Right cardiac atrium (tissue), 5 donors: ENCODE results near the gene PLD6. TPM values are rescaled to one million over a fixed set of nuclear protein-coding genes. Genes with fewer than 3 reads are reported as not detected.

Experiments
- ATAC-seq, 2 donors: fragments of 200-7000 bp; cut with Tn5 transposase; one replicate each; pipeline versions ENCODE4 v1.8.0 to v1.9.1; 2020; ENCODE audit warnings: moderate library complexity in 2 of 2, mild to moderate bottlenecking in 1 of 2
- DNase-seq, 3 donors: peaks; one replicate each; pipeline ENCODE4 v3.0.0-alpha.2; 2020
- H3K27ac ChIP-seq: one replicate; pipeline ENCODE4 v1.5.1; 2013; ENCODE audit warnings: mild to moderate bottlenecking, low read length, control low read depth, moderate library complexity
- H3K27me3 ChIP-seq: one replicate; pipeline ENCODE4 v1.6.1; 2013; ENCODE audit not compliant: control insufficient read depth, insufficient read depth
- H3K4me1 ChIP-seq: one replicate; pipeline ENCODE4 v1.6.1; 2013; ENCODE audit warnings: low read length; ENCODE audit not compliant: control insufficient read depth, insufficient read depth
- H3K4me3 ChIP-seq: one replicate; pipeline ENCODE4 v1.5.1; 2013; ENCODE audit warnings: low read length, control low read depth
- H3K9me3 ChIP-seq: one replicate; pipeline ENCODE4 v1.6.1; 2013; ENCODE audit warnings: low read length; ENCODE audit not compliant: control insufficient read depth
- WGBS: extraction: QIAGEN DNeasy Blood & Tissue Kit; methylation state at CpG from one replicate; pipeline ENCODE4 v1.1.7; 2013; 5-methylcytosine and 5-hydroxymethylcytosine counted together
- intact Hi-C, 4 donors: fragments of 100-400 bp; cut with DNase I; formaldehyde crosslinking; loops; one replicate each; pipeline versions ENCODE4 v1.11.0 to v1.14.0; 2022 to 2023
- polyA plus RNA-seq: library from polyadenylated mRNA; stranded (reverse); fragments of 200-250 nt; gene quantifications from one replicate; pipeline ENCODE4 v1.2.3, GENCODE V29; 2013
- total RNA-seq, 4 donors: library from RNA; stranded (reverse); fragmentation: NEBNext Ultra II Directional; extraction: Animal tissue kit (Norgen Biotek cat#: 25700); gene quantifications; one replicate each; pipeline ENCODE4 v1.2.1, GENCODE V29; 2021
- donor health status: healthy with polysubstance abuse.
- donor health status: DM: no; HTN: yes; CAD: no.
- donor health status: DM: no; HTN: no; CAD: no.
- donor health status: DM: no; HTN: yes; CAD: no; lungs with severe emphysema.
- donor health status: DM: yes; HTN: yes; CAD: no.

Gene PLD6
- total and polyA plus RNA-seq, 5 donors: 2.9 to 5.4 (median 3.8) TPM

DNA sequence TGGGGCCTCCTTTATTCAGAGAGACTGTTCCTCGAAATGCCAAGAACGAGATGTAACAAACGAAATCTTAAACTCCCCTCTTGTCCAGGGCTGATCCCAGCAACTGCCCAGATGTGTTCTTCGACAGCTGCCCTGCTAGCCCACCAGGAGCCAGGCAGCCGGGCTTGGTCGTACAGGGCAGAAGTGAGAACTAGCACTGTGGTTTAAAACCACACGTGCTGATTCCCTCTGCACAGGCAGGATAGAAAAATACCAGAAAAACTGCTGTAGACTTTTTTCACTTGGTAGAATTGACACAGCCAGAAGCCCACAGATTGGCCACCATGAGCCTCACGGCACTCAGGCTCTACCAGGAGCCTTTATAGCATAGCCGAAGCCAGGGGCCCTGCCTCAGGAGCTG lies 33.1 kb downstream of the PLD6 start:
- Histone ChIP-seq H3K4me3 (no peak overlapping the region), H3K27me3 (no peaks in the 10 kb centered on the region), H3K27ac (no peak overlapping the region), H3K4me1 (no peaks in the 10 kb centered on the region), H3K9me3 (no peaks in the 10 kb centered on the region)
- no peak for ATAC-seq
- DNase-seq: no peak
- intact Hi-C loops: no loop called here
- 86% methylated on average over 9 of the region's 9 CpGs for WGBS

DNA sequence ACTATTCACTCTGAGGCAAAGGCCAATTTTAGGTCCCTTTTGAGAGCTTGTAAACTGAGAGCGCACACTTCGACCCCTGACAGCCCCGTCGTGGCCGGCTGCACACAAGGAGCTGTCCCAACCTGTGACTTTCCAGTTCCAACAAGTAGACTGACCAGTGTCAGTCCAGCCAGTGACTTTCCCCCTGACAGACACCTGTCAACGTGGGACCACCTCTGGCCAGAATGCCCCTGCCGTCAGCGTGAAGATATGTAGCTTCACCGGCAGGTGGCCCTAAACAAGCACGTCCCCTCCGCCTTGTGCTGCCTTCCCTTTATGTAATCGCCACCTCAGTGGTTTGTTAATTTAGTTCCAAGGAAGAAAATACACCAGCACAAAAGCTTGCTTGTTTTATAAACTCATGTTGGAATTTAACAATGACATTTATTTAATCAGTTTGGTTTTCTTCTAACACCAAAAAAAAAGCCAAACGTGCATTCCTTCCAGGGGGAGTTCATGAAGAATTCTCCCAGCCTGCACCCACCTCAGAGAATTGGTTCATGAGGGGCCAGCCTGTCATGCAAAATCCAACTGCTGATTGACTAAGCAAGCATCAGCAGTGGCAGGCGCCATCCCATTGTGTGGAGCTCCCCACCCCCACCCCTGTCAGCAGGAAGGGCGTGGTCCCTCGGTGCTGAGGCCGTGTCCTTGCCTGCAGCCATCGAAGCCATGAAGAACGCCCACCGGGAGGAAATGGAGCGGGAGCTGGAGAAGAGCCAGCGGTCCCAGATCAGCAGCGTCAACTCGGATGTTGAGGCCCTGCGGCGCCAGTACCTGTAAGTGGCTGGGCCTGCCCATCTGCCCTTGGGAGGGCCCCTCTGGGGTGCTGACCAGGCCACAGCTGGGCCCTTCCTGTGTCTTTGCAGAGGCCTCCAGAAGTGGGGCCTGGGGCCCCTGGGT lies 33.9 kb downstream of the PLD6 start:
- Histone ChIP-seq H3K9me3 (no peaks in the 10 kb centered on the region), H3K27me3 (no peaks in the 10 kb centered on the region), H3K4me1 (no peaks in the 10 kb centered on the region), H3K4me3 (no peak overlapping the region), H3K27ac (no peak overlapping the region)
- 66% methylated on average over 26 of the region's 26 CpGs for WGBS
- ATAC-seq (peak; percentile 59 to 92), DNase-seq (peak; percentile 77 to 86 (median 82))
- intact Hi-C loops: no loop called here

DNA sequence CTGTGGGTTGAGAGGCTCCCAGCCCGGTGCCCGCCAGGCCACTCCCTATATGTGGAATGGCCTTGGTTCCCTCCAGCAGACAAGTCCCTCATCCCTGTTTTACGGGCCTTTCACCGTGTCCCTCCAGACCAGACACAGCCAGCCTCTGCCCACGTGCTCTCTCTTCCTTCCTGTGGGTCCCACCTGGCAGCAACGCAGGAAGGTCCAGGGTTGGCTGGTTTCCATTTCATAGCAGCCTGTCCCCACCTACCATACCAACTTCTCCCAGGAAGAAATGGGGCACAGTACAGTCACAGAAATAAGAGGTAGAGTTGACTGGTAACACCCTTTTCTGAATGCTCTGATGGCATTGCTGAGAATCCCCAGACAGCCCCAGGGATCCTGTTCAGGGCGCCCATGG lies 34.9 kb downstream of the PLD6 start:
- ATAC-seq (no peak), DNase-seq (peak in 2 of 3 donors; percentile 8)
- intact Hi-C loops: no loop called here
- 80% methylated on average over 7 of the region's 7 CpGs for WGBS
- H3K4me1 ChIP-seq: no peaks in the 10 kb centered on the region
- H3K4me3 ChIP-seq: no peak overlapping the region
- no peaks in the 10 kb centered on the region for H3K27me3 ChIP-seq
- H3K9me3 ChIP-seq: no peaks in the 10 kb centered on the region
- no peak overlapping the region for H3K27ac ChIP-seq

DNA sequence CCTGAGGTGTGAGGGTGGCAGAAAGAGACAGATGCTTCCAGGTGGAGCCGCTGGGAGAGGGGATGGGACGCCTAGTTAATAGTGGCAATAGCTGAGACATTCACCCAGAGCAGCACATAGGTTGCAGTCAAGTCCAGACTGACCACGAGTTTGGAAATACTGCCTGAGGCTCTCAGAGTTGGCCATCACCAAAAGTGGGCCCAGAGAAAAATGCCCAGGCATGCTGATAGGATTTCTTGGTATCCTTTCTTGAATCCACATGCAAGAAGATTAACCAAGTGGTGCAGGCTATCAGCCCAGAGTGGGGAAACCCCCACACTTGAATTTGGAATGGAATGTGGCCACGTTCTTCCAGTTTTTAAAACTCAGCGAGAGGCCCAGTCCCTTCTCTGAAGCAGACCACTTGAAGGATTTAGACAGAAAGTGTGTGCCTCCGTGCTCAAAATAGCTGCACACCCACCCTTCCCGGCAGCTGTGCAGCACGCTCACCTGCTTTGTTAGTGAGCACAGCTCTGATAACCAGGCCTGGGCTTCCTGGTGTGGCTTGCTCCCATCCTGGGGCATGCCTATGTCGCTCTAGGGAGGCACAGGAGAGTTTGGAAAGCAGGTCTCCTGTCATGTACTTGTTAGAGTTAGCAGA lies 35.7 kb downstream of the PLD6 start:
- Histone ChIP-seq H3K9me3 (no peaks in the 10 kb centered on the region), H3K4me3 (no peak overlapping the region), H3K27me3 (no peaks in the 10 kb centered on the region), H3K27ac (no peak overlapping the region), H3K4me1 (no peaks in the 10 kb centered on the region)
- ATAC-seq: no peak
- WGBS: 63% methylated on average over 9 of the region's 9 CpGs
- intact Hi-C loops: no loop called here
- peak in 1 of 3 donors; percentile 20 for DNase-seq

DNA sequence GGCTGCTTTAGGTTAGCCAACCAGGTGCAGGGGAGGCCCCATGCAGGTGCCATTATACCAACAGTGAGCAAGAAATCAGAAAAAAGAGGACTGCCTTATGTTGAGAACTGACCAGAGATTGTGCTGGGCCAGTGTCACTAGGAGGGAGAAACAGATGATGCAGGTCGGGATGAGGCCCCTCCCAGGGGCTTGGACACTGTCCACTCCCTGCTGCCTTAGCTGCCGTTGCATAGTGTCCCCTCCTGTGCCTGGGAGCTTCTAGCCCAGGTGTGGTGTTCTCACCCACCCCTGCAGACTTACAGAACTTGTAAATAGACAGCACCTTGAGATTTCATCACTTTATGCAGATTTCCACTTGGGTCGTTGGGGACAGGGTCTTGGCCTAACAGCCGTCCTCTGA lies 36.7 kb downstream of the PLD6 start:
- Histone ChIP-seq H3K4me3 (no peak overlapping the region), H3K9me3 (no peaks in the 10 kb centered on the region), H3K4me1 (no peaks in the 10 kb centered on the region), H3K27ac (no peak overlapping the region), H3K27me3 (no peaks in the 10 kb centered on the region)
- WGBS: 86% methylated on average over 4 of the region's 4 CpGs
- ATAC-seq (no peak), DNase-seq (peak in 1 of 3 donors; percentile 18)
- intact Hi-C loops: no loop called here

GRCh38 chr17:17168401-17168800 lies 37.7 kb downstream of the PLD6 start:
- H3K27me3 ChIP-seq: no peaks in the 10 kb centered on the region
- intact Hi-C loops: no loop called here
- no peaks in the 10 kb centered on the region for H3K9me3 ChIP-seq
- ATAC-seq (no peak), DNase-seq (peak in 2 of 3 donors; percentile 37 to 40)
- H3K27ac ChIP-seq: no peak overlapping the region
- no peak overlapping the region for H3K4me3 ChIP-seq
- no peaks in the 10 kb centered on the region for H3K4me1 ChIP-seq
- WGBS: 92% methylated on average over 5 of the region's 5 CpGs

DNA sequence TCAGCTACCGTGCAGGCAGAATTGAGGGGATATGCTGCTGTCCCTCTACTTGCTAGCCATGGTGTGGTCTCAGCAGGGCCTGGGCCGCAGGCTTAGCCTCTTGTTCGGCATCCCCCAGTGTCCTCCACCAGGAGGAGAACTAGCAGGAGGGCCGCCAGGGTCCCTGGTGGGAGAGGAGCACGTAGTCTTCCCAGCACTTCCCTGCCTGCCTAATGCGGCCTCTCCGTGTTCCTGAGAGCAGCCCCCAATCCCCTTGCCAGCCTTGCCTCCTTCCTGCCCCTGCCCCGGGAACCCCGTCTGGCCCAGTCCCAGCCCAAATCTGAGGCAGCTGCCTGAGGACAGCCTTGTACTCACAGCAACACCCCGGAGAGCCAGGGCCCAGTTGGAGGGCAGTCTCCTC lies 38.1 kb downstream of the PLD6 start:
- Histone ChIP-seq H3K27ac (no peak overlapping the region), H3K9me3 (no peaks in the 10 kb centered on the region), H3K4me1 (no peaks in the 10 kb centered on the region), H3K4me3 (no peak overlapping the region), H3K27me3 (no peaks in the 10 kb centered on the region)
- peak in 1 of 3 donors; percentile 41 for DNase-seq
- 88% methylated on average over 10 of the region's 10 CpGs for WGBS
- ATAC-seq: no peak
- intact Hi-C loops: no loop called here

DNA sequence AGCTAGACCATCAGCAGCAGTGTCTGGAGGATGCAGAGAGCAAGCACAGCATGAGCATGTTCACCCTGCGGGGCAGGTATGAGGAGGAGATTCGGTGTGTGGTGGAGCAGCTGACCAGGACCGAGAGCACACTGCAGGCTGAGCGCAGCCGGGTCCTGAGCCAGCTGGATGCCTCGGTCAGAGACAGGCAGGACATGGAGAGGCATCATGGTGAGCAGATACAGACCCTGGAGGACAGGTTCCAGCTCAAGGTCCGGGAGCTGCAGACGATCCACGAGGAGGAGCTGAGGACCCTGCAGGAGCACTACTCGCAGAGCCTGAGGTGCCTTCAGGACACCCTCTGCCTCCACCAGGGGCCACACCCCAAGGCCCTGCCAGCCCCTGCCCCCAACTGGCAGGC lies 38.8 kb downstream of the PLD6 start:
- intact Hi-C loops: no loop called here

DNA sequence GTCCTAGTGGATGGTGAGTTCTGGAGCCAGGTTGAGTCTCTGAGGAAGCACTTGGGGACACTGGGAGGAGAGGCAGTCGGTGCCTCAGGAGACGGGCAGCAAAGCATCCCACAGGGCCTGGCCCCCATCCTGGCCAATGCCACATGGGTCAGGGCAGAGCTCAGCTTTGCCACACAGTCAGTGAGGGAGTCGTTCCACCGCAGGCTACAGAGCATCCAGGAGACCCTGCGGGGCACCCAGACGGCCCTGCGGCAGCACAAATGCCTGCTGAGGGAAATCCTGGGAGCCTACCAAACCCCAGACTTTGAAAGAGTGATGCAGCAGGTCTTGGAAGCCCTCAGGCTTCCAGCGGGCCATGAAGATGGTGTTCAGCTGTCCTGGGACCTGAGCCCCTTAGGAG lies 39.7 kb downstream of the PLD6 start:
- DNase-seq (peak in 1 of 3 donors; percentile 6), ATAC-seq (no peak)
- Histone ChIP-seq H3K4me3 (no peak overlapping the region), H3K27ac (no peak overlapping the region), H3K9me3 (no peaks in the 10 kb centered on the region), H3K27me3 (no peaks in the 10 kb centered on the region), H3K4me1 (no peaks in the 10 kb centered on the region)
- 91% methylated on average over 8 of the region's 8 CpGs for WGBS
- intact Hi-C loops: no loop called here

More for the DNA sequence above, 38.8 kb downstream of the PLD6 start:
- ATAC-seq: no peak
- H3K27ac ChIP-seq: no peak overlapping the region
- no peak for DNase-seq
- no peaks in the 10 kb centered on the region for H3K4me1 ChIP-seq
- no peaks in the 10 kb centered on the region for H3K9me3 ChIP-seq
- no peaks in the 10 kb centered on the region for H3K27me3 ChIP-seq
- H3K4me3 ChIP-seq: no peak overlapping the region
- WGBS: 92% methylated on average over 10 of the region's 10 CpGs

DNA sequence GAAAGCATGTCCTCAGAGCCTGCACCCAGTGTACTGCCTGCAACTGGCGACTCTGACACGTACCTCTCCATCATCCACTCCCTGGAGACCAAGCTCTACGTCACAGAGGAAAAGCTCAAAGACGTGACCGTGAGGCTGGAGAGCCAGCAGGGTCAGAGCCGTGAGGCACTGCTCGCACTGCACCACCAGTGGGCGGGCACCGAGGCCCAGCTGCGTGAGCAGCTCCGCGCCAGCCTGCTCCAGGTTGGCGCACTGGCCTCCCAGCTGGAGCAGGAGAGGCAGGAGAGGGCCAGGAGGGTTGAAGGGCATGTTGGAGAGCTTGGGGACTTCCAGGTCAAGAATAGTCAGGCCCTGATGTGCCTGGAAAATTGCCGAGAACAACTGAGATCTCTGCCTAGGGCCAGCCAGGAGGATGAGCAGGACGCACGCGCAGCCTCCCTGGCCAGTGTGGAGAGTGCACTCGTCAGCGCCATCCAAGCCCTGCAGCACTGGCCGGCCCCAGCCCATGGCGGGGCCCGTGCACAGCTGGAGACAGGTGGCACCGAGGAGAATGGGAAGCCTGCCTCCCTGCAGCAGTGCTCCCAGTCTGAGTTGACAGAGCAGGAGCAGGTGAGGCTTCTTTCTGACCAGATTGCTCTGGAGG lies 40.3 kb downstream of the PLD6 start:
- DNase-seq: peak in 2 of 3 donors; percentile 37 to 45
- intact Hi-C loops: no loop called here
- 89% methylated on average over 23 of the region's 23 CpGs for WGBS

GRCh38 chr17:17164676-17165075 lies 41.5 kb downstream of the PLD6 start:
- no peaks in the 10 kb centered on the region for H3K4me1 ChIP-seq
- H3K27me3 ChIP-seq: no peaks in the 10 kb centered on the region
- intact Hi-C loops: no loop called here
- WGBS: 94% methylated on average over 17 of the region's 17 CpGs
- peak in 2 of 3 donors; percentile 13 to 43 for DNase-seq
- no peaks in the 10 kb centered on the region for H3K9me3 ChIP-seq
- H3K27ac ChIP-seq: no peak overlapping the region
- H3K4me3 ChIP-seq: no peak overlapping the region
- no peak for ATAC-seq

More for the DNA sequence above, 40.3 kb downstream of the PLD6 start:
- H3K4me3 ChIP-seq: no peak overlapping the region
- H3K27ac ChIP-seq: no peak overlapping the region
- no peaks in the 10 kb centered on the region for H3K4me1 ChIP-seq
- no peaks in the 10 kb centered on the region for H3K27me3 ChIP-seq
- H3K9me3 ChIP-seq: no peaks in the 10 kb centered on the region
- no peak for ATAC-seq
